Loucy (cell line): Measurements from ENCODE around the gene SAMD15.

Experiments used
- CTCF ChIP-seq: fragments of 200-600 bp; sonication (generic); conservative IDR thresholded peaks from 2 replicates; pipeline ENCODE4 v1.5.1; 2014; ENCODE audit warnings: mild to moderate bottlenecking, antibody characterized with exemption, low read length
- EZH2phosphoT487 ChIP-seq: fragments of 200-600 bp; IDR thresholded peaks from 2 replicates; pipeline ENCODE4 v1.6.1; 2018; ENCODE audit warnings: antibody characterized with exemption, mild to moderate bottlenecking, moderate library complexity, borderline replicate concordance

DNA sequence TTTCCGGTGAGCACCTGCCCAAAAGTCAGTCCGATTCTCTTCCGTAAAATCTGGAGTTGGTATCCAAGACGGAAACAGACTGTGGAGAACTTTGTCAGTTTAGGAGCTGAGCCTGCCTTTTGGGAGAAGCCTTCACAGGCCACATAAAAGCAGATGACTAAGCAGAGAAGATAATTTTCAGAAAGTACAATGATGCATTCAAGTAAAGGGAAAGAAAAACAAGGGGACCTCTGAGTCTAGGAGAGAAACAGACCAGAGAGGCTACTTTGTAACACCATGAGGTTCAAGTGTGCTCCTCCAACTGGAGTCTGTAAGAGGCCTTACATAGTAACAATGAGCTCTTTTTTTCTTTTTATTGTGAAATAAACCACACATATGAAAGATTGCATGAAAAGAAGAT, 21.4 kb upstream of the SAMD15 start:
- no peak for TF ChIP-seq CTCF
- no peak for TF ChIP-seq EZH2phosphoT487
